Upper lobe of left lung (tissue), 6 donors: ENCODE data around the gene ANXA6. TPM values are rescaled to one million over a fixed set of nuclear protein-coding genes. Genes with fewer than 3 reads are reported as not detected.
A peak's percentile ranks its signal among the peaks of the same experiment; 100 is the strongest.

Experiments used
- ATAC-seq, 2 donors: fragments of 200-7000 bp; cut with Tn5 transposase; one replicate each; pipeline ENCODE4 v1.9.1; 2022; ENCODE audit warnings: mild to moderate bottlenecking in 2 of 2, moderate library complexity in 2 of 2; ENCODE audit not compliant: low FRiP score in 2 of 2
- DNase-seq, 2 donors: peaks; one replicate each; pipeline ENCODE4 v3.0.0-alpha.2; 2019 to 2020
- H3K27ac ChIP-seq, 4 donors: fragments of 200-600 bp; sonication (generic); one replicate each; pipeline ENCODE4 v1.5.1; 2016 to 2019
- H3K27me3 ChIP-seq, 4 donors: fragments of 200-600 bp; sonication (generic); one replicate each; pipeline ENCODE4 v1.5.1; 2017 to 2019
- H3K36me3 ChIP-seq, 4 donors: fragments of 200-600 bp; sonication (generic); one replicate each; pipeline ENCODE4 v1.5.1; 2016 to 2019
- H3K4me1 ChIP-seq, 4 donors: fragments of 200-600 bp; sonication (generic); one replicate each; pipeline ENCODE4 v1.5.1; 2018 to 2019
- H3K4me3 ChIP-seq, 4 donors: fragments of 200-600 bp; sonication (generic); one replicate each; pipeline ENCODE4 v1.5.1; 2017 to 2019; ENCODE audit warnings: mild to moderate bottlenecking in 2 of 4, moderate library complexity in 1 of 4
- H3K9me3 ChIP-seq, 4 donors: fragments of 200-600 bp; sonication (generic); one replicate each; pipeline ENCODE4 v1.5.1; 2018 to 2019
- CTCF ChIP-seq, 6 experiments: fragments of 450-650 bp in 4 of 6; fragments of 200-600 bp in 2 of 6; sonication (generic) in 2 of 6; IDR thresholded peaks; one replicate each; pipeline ENCODE4 v1.5.1; 2016 to 2019; ENCODE audit warnings: antibody characterized with exemption in 6 of 6
- EP300 ChIP-seq, 4 donors: sonication (generic); formaldehyde crosslinking; IDR thresholded peaks; one replicate each; pipeline ENCODE4 v1.5.1; 2017; ENCODE audit warnings: antibody characterized with exemption in 4 of 4, control low read depth in 2 of 4
- POLR2A ChIP-seq, 4 donors: fragments of 450-650 bp; IDR thresholded peaks; one replicate each; pipeline ENCODE4 v1.5.1; 2016 to 2017; ENCODE audit warnings: antibody characterized with exemption in 4 of 4, mild to moderate bottlenecking in 2 of 4
- POLR2AphosphoS5 ChIP-seq, 2 donors: sonication (generic); formaldehyde crosslinking; IDR thresholded peaks; one replicate each; pipeline ENCODE4 v1.5.1; 2017; ENCODE audit warnings: antibody characterized with exemption in 2 of 2
- WGBS, 2 donors: methylation state at CpG; one replicate each; pipeline ENCODE4 v1.1.5; 2017 to 2018; 5-methylcytosine and 5-hydroxymethylcytosine counted together
- total RNA-seq, 6 donors: library from RNA; depleted of rRNA in 4 of 6; stranded (reverse); fragments of >200 nt in 4 of 6; gene quantifications; one replicate each; pipeline versions ENCODE4 v1.1.0 to v1.2.1, GENCODE V29; 2016 to 2021
- donor health status: DM: no; HTN: no; CAD: no; lungs with moderate emphysema.
- donor health status: DM: no; HTN: yes; CAD: no; lungs with severe emphysema.

ANXA6 gene
- total RNA-seq, 6 donors from 2014 or later: 68.5 to 176 (median 84.5) TPM

- Histone ChIP-seq H3K4me1 (peaks cover 40 to 52% (median 51%) of the 10 kb centered on the region in 4 donors), H3K36me3 (peaks cover 0 to 75% (median 17%) of the 10 kb centered on the region in 4 donors), H3K9me3 (no peaks in the 10 kb centered on the region), H3K27me3 (no peaks in the 10 kb centered on the region), H3K4me3 (no peak overlapping the region), H3K27ac (peak overlapping the region in 1 of 4 donors; percentile 33)
- TF ChIP-seq POLR2AphosphoS5 (IDR thresholded peaks at IDR 0.05) (no peak), EP300 (IDR thresholded peaks at IDR 0.05) (no peak), CTCF (IDR thresholded peaks at IDR 0.05) (no peak), POLR2A (IDR thresholded peaks at IDR 0.05) (no peak)
- DNase-seq: no peak
- no peak for ATAC-seq
- 73 to 81% methylated on average over 2 of the region's 2 CpGs for WGBS, 2 donors
Measured at GRCh38 chr5:151105561-151105960, 52.0 kb downstream of the ANXA6 start.

- Histone ChIP-seq H3K27me3 (no peaks in the 10 kb centered on the region), H3K27ac (peak overlapping the region; percentile 19 to 75 (median 62)), H3K4me1 (peaks cover 46 to 59% (median 57%) of the 10 kb centered on the region in 4 donors), H3K36me3 (peaks cover 0 to 69% (median 12%) of the 10 kb centered on the region in 4 donors), H3K9me3 (no peaks in the 10 kb centered on the region), H3K4me3 (no peak overlapping the region)
- 82 to 89% methylated on average over 4 to 5 of the region's 5 CpGs for WGBS, 2 donors
- DNase-seq: no peak
- TF ChIP-seq POLR2AphosphoS5 (IDR thresholded peaks at IDR 0.05) (peak; percentile 68 to 72), CTCF (IDR thresholded peaks at IDR 0.05) (no peak), EP300 (IDR thresholded peaks at IDR 0.05) (peak in 1 of 4 donors; percentile 24), POLR2A (IDR thresholded peaks at IDR 0.05) (no peak)
- ATAC-seq: peak in 1 of 2 donors; percentile 37
Measured at GRCh38 chr5:151104795-151105194, 52.8 kb downstream of the ANXA6 start.

- WGBS, 2 donors: 75 to 79% methylated on average over 4 of the region's 4 CpGs
- Histone ChIP-seq H3K27me3 (no peaks in the 10 kb centered on the region), H3K27ac (peak overlapping the region in 3 of 4 donors; percentile 59 to 83 (median 68)), H3K36me3 (peaks cover 0 to 46% (median 5%) of the 10 kb centered on the region in 4 donors), H3K9me3 (no peaks in the 10 kb centered on the region), H3K4me1 (peaks cover 40 to 57% (median 48%) of the 10 kb centered on the region in 4 donors), H3K4me3 (no peak overlapping the region)
- no peak for ATAC-seq
- peak in 1 of 2 donors; percentile 59 for DNase-seq
- TF ChIP-seq EP300 (IDR thresholded peaks at IDR 0.05) (no peak), POLR2AphosphoS5 (IDR thresholded peaks at IDR 0.05) (no peak), POLR2A (IDR thresholded peaks at IDR 0.05) (no peak), CTCF (IDR thresholded peaks at IDR 0.05) (no peak)
Measured at GRCh38 chr5:151101746-151102145, 55.8 kb downstream of the ANXA6 start.

- TF ChIP-seq POLR2A (IDR thresholded peaks at IDR 0.05) (no peak), POLR2AphosphoS5 (IDR thresholded peaks at IDR 0.05) (no peak), CTCF (IDR thresholded peaks at IDR 0.05) (no peak), EP300 (IDR thresholded peaks at IDR 0.05) (no peak)
- H3K4me3 ChIP-seq: no peak overlapping the region
- H3K36me3 ChIP-seq: peaks cover 0 to 46% (median 5%) of the 10 kb centered on the region in 4 donors
- H3K9me3 ChIP-seq: no peaks in the 10 kb centered on the region
- no peaks in the 10 kb centered on the region for H3K27me3 ChIP-seq
- DNase-seq (no peak), ATAC-seq (no peak)
- H3K27ac ChIP-seq: peak overlapping the region in 3 of 4 donors; percentile 59 to 83 (median 68)
- WGBS, 2 donors: 59 to 72% methylated on average over 5 to 6 of the region's 9 CpGs
- H3K4me1 ChIP-seq: peaks cover 42 to 57% (median 47%) of the 10 kb centered on the region in 4 donors
Measured at GRCh38 chr5:151101151-151101550, 56.4 kb downstream of the ANXA6 start.

GRCh38 chr5:151100681-151101080 lies 56.9 kb downstream of the ANXA6 start:
- H3K9me3 ChIP-seq: no peaks in the 10 kb centered on the region
- 83 to 85% methylated on average over 4 of the region's 4 CpGs for WGBS, 2 donors
- H3K27me3 ChIP-seq: no peaks in the 10 kb centered on the region
- TF ChIP-seq POLR2A (IDR thresholded peaks at IDR 0.05) (no peak), POLR2AphosphoS5 (IDR thresholded peaks at IDR 0.05) (no peak), CTCF (IDR thresholded peaks at IDR 0.05) (no peak), EP300 (IDR thresholded peaks at IDR 0.05) (no peak)
- H3K4me1 ChIP-seq: peaks cover 43 to 57% (median 51%) of the 10 kb centered on the region in 4 donors
- no peak for ATAC-seq
- no peak overlapping the region for H3K4me3 ChIP-seq
- H3K27ac ChIP-seq: peak overlapping the region in 3 of 4 donors; percentile 59 to 83 (median 68)
- peaks cover 0 to 42% (median 5%) of the 10 kb centered on the region in 4 donors for H3K36me3 ChIP-seq
- no peak for DNase-seq
